GM18867 (cell line): ENCODE results near the gene CDK3.
"Not testable (repeated sequence)": the region's sequence is repeated elsewhere in the genome, so short reads cannot be mapped to it uniquely, and the experiment has no call there.

Experiments used
- ATAC-seq: cut with Tn5 transposase; IDR thresholded peaks from one replicate; pipeline ENCODE4 v1.9.1; 2021; ENCODE audit warnings: mild to moderate bottlenecking, moderate library complexity; ENCODE audit not compliant: unreplicated experiment

The CDK3 gene

DNA sequence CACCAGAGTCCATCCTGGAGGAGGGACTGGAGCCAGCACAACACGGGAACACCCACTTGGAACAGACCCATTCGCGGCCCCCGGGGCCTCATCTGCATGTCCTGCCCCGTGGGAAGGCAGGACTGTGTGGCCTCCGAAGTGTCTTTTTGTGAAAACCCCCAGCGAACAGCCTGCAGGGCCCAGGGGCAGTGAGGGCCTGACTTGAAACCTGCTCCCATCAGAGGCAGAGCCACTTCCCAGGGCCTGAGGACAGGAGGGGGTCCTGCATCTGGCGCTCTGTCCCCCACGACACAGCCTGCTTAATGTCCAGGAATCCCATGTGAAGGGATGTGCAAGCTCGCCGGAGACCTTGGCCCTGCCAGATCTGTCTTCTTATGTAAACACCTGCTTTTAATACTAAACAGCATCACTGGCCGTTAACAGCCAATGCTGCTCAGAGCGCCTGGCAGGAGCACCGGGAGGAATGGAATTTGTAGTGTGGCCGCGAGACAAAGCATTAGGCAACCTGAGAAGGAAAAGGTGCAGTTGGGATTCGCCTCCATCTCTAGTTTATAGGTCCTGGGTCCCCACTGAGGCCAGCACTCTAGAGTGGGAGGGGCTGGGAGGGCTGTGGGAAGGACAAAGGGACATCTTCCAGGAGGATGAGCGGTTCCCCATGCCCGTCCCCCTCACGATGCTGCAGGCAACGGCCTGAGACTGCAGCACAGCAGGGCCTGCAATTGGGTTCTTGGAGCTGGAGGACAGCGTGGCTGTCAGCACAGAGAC, 36.0 kb downstream of the CDK3 start:
- ATAC-seq, result no peak

DNA sequence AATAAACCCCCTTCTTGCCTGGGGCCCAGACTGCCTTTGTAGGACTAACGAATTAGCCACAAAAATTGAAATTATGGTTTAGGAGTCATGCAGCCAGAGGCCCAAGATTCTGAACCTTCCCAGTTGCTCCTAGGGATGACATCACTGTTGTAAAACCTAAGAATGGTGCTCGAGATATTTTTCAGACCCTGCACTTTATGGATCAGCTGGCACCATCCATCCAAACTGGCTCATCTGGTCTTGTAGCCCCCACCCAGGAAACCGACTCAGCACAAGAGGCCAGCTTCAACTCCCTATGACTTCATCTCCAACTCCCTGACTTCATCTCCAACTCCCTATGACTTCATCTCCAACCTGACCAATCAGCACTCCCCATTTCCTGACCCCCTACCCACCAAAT, 37.4 kb downstream of the CDK3 start:
- no peak for ATAC-seq

DNA sequence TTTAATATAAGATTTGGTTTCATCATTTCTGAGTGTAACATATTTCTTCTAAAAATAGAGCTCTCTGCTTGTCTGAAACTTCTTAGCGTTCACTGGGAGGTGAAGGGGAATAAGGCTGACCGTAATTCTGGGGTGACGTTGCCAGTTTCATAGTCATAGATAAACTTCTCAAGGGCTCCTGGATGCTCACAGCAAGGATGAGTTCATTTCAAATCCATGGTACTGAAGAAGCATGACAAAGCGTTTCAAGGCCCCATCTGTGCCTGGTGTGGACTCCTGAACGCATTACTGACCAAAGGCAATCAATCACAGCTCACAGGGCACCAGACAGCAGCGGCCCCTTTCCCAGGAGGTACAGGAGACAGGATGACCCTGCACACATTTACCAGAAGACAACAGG, 38.5 kb downstream of the CDK3 start:
- no peak for ATAC-seq

DNA sequence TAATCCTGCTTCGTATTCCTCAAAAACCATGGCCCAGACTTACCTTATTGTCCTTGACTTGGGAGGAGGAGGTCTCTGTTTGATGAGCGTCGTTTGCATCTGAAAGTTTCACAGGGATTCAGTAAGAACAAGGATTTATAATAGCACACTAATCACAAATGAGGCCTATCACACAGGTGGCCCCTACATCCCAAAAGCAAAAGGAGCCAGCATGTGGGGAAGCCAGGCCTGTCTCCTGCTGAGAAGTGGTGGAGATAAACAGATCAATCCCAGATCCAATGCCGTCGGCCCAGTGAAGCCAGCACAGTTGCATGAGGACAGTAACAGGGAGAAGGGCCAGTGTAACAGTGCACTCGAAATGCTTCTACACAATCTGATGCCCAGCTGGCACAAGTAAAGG, 39.7 kb downstream of the CDK3 start:
- ATAC-seq, result no peak

DNA sequence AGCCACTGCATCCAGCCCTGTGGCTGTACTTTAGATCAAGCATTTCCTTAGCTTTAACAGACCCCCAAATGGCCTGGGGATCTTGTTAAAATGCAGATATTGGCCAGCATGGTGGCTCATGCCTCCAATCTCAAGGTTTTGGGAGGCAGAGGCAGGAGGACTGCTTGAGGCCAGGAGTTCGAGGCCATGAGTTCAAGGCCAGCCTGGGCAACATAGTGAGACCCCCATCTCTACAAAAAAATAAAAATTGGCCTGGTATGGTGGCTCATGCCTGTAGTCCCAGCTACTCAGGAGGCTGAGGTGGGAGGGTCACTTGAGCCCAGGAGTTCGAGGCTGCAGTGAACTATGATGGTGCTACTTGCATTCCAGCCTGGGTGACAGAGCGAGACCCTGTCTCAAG, 42.2 kb downstream of the CDK3 start:
- not testable (repeated sequence) for ATAC-seq

DNA sequence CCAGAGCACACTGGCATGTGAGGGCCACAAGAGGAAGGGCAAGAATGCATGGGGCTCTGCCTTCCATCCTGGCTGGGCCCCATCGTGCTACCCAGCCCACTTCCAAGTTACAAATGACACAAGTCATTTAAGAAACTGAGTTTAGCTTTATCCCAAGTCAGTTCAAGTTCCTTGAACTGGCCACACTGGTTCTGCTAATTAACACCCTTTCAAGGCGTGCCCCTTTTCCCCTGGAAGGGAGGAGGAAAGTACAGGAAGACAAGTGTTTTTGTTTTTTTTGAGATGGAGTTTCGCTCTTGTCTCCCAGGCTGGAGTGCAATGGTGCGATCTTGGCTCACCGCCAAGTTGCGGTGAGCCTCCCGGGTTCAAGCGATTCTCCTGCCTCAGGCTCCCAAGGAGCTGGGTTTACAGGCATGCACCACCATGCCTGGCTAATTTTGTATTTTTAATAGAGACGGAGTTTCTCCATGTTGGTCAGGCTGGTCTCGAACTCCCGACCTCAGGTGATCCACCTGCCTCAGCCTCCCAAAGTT, 43.9 kb downstream of the CDK3 start:
- ATAC-seq, result not testable (repeated sequence)

DNA sequence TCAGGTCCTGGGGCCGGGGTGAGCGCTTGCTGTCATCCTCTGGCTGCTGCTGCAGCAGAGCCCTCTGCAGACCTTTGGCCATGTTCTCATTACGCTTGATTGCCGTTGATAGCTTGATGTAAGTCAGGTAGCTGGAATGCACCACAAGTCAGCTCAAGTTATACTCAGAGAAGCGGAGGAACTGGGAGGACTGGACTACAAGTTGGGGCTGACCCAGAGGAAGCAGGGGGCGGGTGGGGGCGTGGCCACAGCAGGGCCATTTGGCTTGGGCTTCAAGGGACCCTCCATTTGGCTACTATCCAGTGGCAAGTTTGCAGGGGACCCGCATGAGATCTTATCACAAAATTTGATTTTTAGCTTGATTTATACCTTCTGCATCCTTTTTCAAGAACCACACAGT, 45.4 kb downstream of the CDK3 start:
- ATAC-seq, result no peak

DNA sequence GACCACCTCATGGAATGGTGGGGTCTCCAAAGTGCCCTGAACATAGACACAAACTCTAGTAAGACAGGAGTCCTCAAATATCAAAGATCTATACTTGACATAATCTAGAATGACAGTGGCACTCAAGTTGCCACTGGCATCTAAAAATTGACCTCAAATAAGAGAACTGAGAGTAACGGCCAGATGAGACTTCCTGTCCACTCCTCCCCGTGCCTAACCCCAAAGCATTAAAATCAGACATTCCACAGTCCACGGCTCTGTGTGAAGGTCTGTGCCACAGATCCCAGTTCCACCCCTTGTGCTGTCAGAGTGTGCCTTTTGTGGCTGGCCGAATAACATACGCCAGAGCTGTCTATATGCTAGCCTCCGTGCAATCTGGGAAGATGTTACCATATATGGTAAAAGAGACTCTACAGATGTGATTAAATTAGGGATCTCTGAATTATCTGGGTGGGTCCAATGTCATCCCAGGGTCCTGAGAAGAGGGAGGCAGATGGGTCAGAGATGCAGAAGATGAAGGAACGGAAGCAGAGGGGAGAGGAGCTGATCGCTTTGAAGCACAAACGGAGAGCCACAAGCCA, 47.5 kb downstream of the CDK3 start:
- ATAC-seq, result no peak

DNA sequence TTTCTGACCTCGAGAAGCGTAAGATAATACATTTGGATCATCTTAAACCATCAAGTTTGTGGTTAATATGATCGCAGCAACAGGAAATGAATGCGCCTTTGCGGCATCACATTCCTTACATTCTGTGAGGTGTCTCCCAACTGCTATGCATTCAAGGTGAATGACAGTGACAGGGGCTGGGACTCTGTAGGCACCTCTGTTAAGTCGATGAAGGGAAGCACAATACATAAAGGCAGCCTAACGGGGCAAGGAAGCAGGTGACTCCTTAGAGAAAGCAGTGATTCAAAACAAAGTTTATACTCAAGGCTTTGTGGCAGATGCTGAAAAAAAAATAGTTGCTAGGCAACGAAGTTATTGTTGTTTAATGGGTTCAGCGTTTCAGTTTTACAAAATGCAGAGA, 48.1 kb downstream of the CDK3 start:
- ATAC-seq, result no peak

DNA sequence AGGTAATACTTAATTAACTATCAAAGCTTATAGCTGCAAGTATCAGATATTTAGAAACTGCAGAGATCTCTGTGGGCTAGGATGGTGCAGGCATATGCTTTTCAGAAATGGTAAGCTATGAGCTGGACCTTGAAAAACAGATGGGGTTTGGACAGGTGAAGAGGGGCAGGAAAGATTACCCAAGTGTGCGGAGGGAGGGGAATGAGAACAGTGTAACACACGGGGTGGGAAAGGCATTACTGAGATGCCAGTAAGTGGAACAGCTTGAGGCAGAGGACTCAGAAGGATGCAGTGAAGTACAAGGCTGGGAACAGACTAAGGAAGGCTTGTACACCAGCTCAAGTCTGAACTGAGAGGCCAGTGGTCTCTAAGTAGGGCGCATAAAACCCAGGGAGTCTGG, 48.6 kb downstream of the CDK3 start:
- ATAC-seq, result no peak

DNA sequence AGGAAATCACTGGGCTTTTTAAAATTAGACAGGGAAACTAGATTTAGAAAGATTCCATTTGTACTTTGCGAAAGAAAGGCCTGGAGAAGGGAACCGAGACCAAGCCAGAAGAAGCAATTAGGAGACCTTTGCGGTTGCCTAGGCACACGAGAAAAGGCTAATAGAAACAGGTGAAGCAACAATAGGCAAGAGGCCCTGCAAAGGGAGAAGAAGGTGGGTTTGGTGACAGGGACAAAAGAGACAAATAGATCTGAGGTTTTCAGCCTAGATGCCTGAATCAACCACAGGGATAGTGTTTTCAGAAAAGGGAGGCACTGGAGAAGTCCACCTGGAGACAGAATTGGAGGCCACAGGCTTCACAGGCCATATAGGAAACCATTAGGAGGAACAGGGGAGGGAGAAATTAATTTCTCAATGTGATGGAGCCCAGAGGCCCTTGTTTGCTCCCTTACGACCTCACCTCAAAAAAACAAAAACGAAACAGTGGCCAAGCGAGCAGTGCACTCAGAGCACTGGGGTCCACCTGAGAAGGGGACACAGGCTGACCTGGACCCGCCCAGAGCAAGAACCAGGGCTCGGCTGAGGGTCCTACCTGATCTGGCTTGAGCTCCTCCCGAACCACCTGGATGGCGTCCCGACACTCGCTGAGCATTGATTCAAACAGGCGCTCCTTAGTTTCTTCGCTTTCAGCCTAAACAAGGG, 49.3 kb downstream of the CDK3 start:
- no peak for ATAC-seq

DNA sequence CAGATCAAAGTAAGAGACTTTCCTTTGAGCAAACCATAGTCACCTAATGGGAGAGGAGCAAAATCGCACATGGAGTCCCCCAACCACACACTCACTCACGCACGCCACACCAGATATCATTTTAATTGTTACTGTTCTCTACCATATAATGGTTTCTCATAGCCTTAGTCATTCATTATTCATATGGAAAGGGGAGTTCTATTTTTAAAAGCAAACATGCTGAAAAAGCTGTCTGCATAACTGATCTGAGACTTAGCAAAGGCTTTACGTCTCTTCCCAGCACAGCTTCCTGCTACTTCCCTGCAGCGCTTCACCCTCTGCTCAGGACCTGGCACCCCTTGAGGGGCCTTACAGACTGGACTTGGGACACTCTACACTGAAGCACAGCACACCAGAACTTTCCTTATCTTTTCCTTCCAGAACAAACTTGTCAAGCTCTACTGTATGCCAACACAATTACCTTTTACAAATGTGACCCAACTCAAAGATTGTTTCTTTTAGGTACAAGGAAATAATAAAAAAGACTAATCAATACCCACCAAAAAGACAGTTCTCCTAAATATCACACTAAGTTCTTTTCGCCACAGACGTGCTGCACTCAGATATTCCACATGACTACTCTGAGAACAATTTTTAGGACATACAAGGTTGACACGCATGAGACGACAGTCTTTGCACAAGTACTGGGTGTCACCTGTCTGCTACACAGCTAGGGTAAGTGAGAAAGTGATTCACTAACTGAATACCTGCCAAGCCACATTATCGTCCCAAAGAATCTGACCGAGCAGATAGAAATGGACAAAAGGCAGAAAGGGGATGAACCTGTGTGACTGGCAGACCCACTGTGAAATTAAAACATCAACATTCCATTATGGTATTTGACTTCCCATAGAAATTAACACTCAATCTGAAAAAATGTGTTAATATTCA, 50.1 kb downstream of the CDK3 start:
- ATAC-seq, result no peak

DNA sequence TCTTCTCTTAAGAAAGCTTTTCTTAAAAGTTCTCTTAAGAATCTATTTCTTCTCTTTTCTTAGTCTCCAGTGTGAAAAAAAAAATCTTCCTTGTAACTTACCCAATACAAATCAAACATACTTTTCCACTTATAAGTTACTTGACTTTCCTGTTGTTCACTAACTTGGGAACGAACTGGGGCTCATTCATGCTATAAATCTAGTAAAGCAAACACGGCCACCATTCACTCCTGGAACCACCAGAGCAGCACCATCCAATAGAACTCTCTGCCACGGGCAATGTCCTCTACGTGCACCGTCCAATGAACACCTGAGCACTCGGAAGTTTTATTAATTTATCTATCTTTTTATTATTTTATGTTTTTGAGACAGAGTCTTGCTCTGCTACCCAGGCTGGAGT, 50.9 kb downstream of the CDK3 start:
- no peak for ATAC-seq

DNA sequence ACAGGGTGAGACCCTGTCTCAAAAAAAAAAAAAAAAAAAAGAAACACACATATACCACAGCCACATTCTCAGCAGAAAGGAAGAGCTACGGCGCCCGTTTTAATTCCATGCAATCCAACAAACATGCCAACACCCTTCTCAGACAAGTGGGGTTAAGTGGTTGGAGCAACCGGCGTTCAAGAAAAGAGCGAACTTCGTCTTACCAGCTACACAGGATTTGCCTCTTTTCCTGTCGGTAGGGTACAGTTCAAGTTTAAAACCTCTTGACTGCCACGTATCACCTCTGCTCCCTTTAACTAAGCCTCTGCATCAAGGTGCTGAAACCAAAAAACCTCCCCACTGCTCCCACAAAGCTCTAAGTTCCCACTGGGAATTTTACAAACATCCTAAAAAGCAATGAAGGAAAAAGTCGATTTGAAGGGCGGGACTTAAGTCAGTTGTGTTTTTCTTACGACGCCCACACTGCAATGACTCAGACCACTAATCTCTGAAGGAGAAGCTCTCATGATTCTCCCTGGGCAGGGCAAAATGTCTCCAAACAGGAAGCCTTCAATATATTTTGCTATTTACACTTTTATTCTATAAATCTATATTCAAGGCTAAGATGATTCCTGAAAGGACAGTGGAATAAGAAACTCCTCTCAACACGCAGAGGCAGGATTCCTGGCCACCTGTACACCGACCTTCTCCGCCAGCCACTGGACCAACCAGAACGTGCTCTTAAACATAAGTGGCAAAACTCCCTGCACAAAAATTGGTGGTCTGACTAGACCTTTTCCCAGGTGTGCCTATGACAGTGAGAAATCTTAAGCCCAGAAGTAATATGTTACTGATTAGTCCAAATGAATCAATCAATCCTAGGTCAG, 52.8 kb downstream of the CDK3 start:
- no peak for ATAC-seq

DNA sequence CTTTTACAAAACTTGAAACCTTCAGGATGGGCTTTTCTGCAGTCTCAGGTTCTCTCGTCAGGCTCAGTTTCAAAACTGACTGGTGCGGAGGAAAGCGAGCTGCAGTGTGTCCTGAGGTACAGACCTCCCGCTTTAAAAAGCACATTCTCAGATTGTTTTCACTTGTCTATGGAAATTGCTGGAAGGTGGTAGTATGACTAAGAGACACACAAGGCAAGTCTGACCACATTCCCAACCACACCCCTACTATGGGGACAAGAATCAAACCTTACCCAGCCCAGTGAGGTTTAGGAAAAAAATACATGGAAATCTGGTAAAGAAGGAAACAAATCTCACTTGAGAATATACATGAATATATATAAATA, 53.4 kb downstream of the CDK3 start:
- ATAC-seq, result no peak
